H9 (cell line): ENCODE measurements around the gene CTF1. TPM values are rescaled to one million over a fixed set of nuclear protein-coding genes. Genes with fewer than 3 reads are reported as not detected.

ENCODE experiments used
- DNase-seq: peaks from one replicate; pipeline ENCODE4 v3.0.0-alpha.2; 2017
- H2AFZ ChIP-seq: one replicate; pipeline ENCODE4 v1.6.1; 2013; ENCODE audit warnings: mild to moderate bottlenecking, low read length, control low read depth, moderate library complexity
- H2AK5ac ChIP-seq: 2 replicates; pipeline ENCODE4 v1.6.1; 2013; ENCODE audit warnings: low read length, control low read depth, mixed read lengths; ENCODE audit not compliant: insufficient read length
- H2BK120ac ChIP-seq: one replicate; pipeline ENCODE4 v1.6.1; 2013; ENCODE audit warnings: low read depth, mild to moderate bottlenecking, low read length, control low read depth, inconsistent platforms; ENCODE audit not compliant: poor library complexity, severe bottlenecking
- H2BK12ac ChIP-seq: 2 replicates; pipeline ENCODE4 v1.6.1; 2013; ENCODE audit warnings: low read length, control low read depth, mixed read lengths, low read depth; ENCODE audit not compliant: insufficient read length
- H2BK15ac ChIP-seq: 2 replicates; pipeline ENCODE4 v1.6.1; 2013; ENCODE audit warnings: low read depth, low read length, control low read depth
- H2BK20ac ChIP-seq: one replicate; pipeline ENCODE4 v1.6.1; 2013; ENCODE audit warnings: low read depth, mild to moderate bottlenecking, low read length, control low read depth, inconsistent platforms; ENCODE audit not compliant: poor library complexity, severe bottlenecking
- H2BK5ac ChIP-seq: 2 replicates; pipeline ENCODE4 v1.6.1; 2013; ENCODE audit warnings: low read length, control low read depth, mixed read lengths; ENCODE audit not compliant: insufficient read length
- H3K14ac ChIP-seq: 2 replicates; pipeline ENCODE4 v1.6.1; 2013; ENCODE audit warnings: low read length, control low read depth; ENCODE audit not compliant: insufficient read depth
- H3K18ac ChIP-seq: 2 replicates; pipeline ENCODE4 v1.6.1; 2013; ENCODE audit warnings: low read depth, mild to moderate bottlenecking, mixed read lengths, low read length, control low read depth; ENCODE audit not compliant: insufficient read length
- H3K23ac ChIP-seq: 2 replicates; pipeline ENCODE4 v1.6.1; 2013; ENCODE audit warnings: low read length, control low read depth, mixed read lengths, low read depth; ENCODE audit not compliant: insufficient read length
- H3K23me2 ChIP-seq: 2 replicates; pipeline ENCODE4 v1.6.1; 2013; ENCODE audit warnings: low read depth, mild to moderate bottlenecking, mixed read lengths, low read length, control low read depth; ENCODE audit not compliant: insufficient read length, poor library complexity, severe bottlenecking
- H3K27ac ChIP-seq: 2 replicates; pipeline ENCODE4 v1.5.1; 2013; ENCODE audit warnings: low read length, control low read depth, mixed read lengths, low read depth; ENCODE audit not compliant: insufficient read length
- H3K27me3 ChIP-seq: 2 replicates; pipeline ENCODE4 v1.6.1; 2013; ENCODE audit warnings: low read length, control low read depth, inconsistent platforms; ENCODE audit not compliant: insufficient read depth
- H3K4ac ChIP-seq: 2 replicates; pipeline ENCODE4 v1.6.1; 2013; ENCODE audit warnings: low read depth, mild to moderate bottlenecking, control low read depth, inconsistent platforms, low read length, moderate library complexity
- H3K4me1 ChIP-seq: 2 replicates; pipeline ENCODE4 v1.6.1; 2013; ENCODE audit warnings: low read length, control low read depth, inconsistent platforms; ENCODE audit not compliant: insufficient read depth
- H3K4me2 ChIP-seq: 2 replicates; pipeline ENCODE4 v1.6.1; 2013; ENCODE audit warnings: low read length, control low read depth, mixed read lengths; ENCODE audit not compliant: insufficient read length, insufficient read depth
- H3K56ac ChIP-seq: 2 replicates; pipeline ENCODE4 v1.6.1; 2013; ENCODE audit warnings: low read depth, mild to moderate bottlenecking, mixed read lengths, low read length, control low read depth; ENCODE audit not compliant: insufficient read length
- H3K79me1 ChIP-seq: 2 replicates; pipeline ENCODE4 v1.6.1; 2013; ENCODE audit warnings: low read depth, mild to moderate bottlenecking, moderate library complexity, low read length, control low read depth, inconsistent platforms; ENCODE audit not compliant: insufficient read depth, poor library complexity, severe bottlenecking
- H3K79me2 ChIP-seq: 2 replicates; pipeline ENCODE4 v1.6.1; 2013; ENCODE audit warnings: low read length, control low read depth, inconsistent platforms; ENCODE audit not compliant: insufficient read depth
- H3K9ac ChIP-seq: 2 replicates; pipeline ENCODE4 v1.6.1; 2013; ENCODE audit warnings: low read length, control low read depth, mixed read lengths; ENCODE audit not compliant: insufficient read length; ENCODE audit errors: extremely low read depth
- H3K9me3 ChIP-seq: one replicate; pipeline ENCODE4 v1.6.1; 2013; ENCODE audit warnings: low read depth, low read length, inconsistent platforms; ENCODE audit not compliant: control insufficient read depth
- H3T11ph ChIP-seq: one replicate; pipeline ENCODE4 v1.6.1; 2013; ENCODE audit warnings: mild to moderate bottlenecking, low read length, control low read depth, inconsistent platforms
- H4K20me1 ChIP-seq: one replicate; pipeline ENCODE4 v1.6.1; 2013; ENCODE audit not compliant: control insufficient read depth, insufficient read length, insufficient read depth
- H4K5ac ChIP-seq: 2 replicates; pipeline ENCODE4 v1.6.1; 2013; ENCODE audit warnings: low read depth, mild to moderate bottlenecking, mixed read lengths, low read length, control low read depth; ENCODE audit not compliant: insufficient read length
- H4K8ac ChIP-seq: replicated peaks from 2 replicates; pipeline ENCODE4 v1.6.1; 2013; ENCODE audit warnings: low read length, control low read depth, mixed read lengths, low read depth; ENCODE audit not compliant: insufficient read length
- H4K91ac ChIP-seq: 2 replicates; pipeline ENCODE4 v1.6.1; 2013; ENCODE audit warnings: low read depth, mild to moderate bottlenecking, moderate library complexity, mixed read lengths, low read length, control low read depth; ENCODE audit not compliant: insufficient read length
- H3K27ac Mint-ChIP-seq, 3 experiments: 2 replicates in 2 of 3; 3 replicates in 1 of 3; pipeline ENCODE4 v1.8.0; 2020 to 2021; ENCODE audit warnings: mixed read lengths in 3 of 3, mild to moderate bottlenecking in 1 of 3, moderate library complexity in 1 of 3
- H3K27me3 Mint-ChIP-seq: 2 replicates; pipeline ENCODE4 v1.8.0; 2021; ENCODE audit warnings: low read depth, mild to moderate bottlenecking, moderate library complexity, mixed read lengths
- H3K36me3 Mint-ChIP-seq, 3 experiments: 2 replicates in 2 of 3; 3 replicates in 1 of 3; pipeline ENCODE4 v1.8.0; 2020 to 2021; ENCODE audit warnings: low read depth in 3 of 3, mixed read lengths in 3 of 3; ENCODE audit not compliant: insufficient read depth in 1 of 3
- H3K4me1 Mint-ChIP-seq, 2 experiments: 2 replicates each; pipeline ENCODE4 v1.8.0; 2020; ENCODE audit warnings: mixed read lengths in 2 of 2
- H3K4me3 Mint-ChIP-seq, 2 experiments: 2 replicates in 1 of 2; 3 replicates in 1 of 2; pipeline ENCODE4 v1.8.0; 2020 to 2021; ENCODE audit warnings: mild to moderate bottlenecking in 2 of 2, mixed read lengths in 2 of 2, moderate library complexity in 1 of 2
- H3K9me3 Mint-ChIP-seq, 2 experiments: 2 replicates in 1 of 2; 3 replicates in 1 of 2; pipeline ENCODE4 v1.8.0; 2020; ENCODE audit warnings: mild to moderate bottlenecking in 2 of 2, mixed read lengths in 2 of 2, moderate library complexity in 1 of 2
- CTCF ChIP-seq: fragments of 200-600 bp; sonication (generic); conservative IDR thresholded peaks from 3 replicates; pipeline ENCODE4 v1.8.0; 2021; ENCODE audit warnings: antibody characterized with exemption, mild to moderate bottlenecking
- WGBS: extraction: QIAGEN DNeasy Blood & Tissue Kit; methylation state at CpG from one replicate; pipeline ENCODE4 v1.1.7; 2013; ENCODE audit warnings: missing lambda C conversion rate, low lambda C conversion rate, mixed read lengths; ENCODE audit not compliant: insufficient read length; ENCODE audit errors: extremely low coverage; 5-methylcytosine and 5-hydroxymethylcytosine counted together
- total RNA-seq: library from RNA; stranded (reverse); gene quantifications from 2 replicates; pipeline ENCODE4 v1.2.1, GENCODE V29; 2021

CTF1 gene
- total RNA-seq, 1 experiment from 2014 or later: 0.72 TPM

DNA sequence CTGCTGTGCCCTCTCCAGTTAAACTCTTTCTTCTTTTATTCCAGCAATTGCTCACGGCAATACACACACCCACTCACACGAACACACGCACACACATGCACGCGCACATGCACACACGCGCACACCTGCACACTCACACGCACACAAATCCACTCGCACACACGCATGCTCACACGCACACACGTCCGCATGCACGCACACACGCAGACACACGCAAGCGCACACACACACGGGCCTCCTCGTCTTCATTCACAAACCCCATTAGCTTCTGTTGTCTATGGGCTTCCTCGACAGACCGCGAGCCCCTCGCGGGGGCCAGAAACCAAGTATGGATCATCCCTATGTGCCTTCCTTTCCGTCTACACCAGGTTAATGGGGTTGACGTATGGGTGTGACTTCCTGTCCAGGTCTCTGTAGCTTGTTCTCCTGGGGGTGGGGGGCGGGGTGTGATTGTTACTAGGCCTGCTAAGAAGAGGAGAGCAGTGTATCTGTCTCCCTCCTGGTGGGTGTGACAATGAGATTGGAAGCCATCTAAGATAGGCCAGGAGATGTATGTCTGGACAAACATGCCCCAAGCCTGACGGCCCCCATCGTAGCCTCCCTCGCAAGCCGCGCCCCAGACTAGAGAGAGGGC is 670 bp upstream of the CTF1 start:
- no peak overlapping the region for H4K5ac ChIP-seq
- H3K79me2 ChIP-seq: no peaks in the 10 kb centered on the region
- no peak overlapping the region for H4K91ac ChIP-seq
- H3K4ac ChIP-seq: no peak overlapping the region
- no peak overlapping the region for H2AFZ ChIP-seq
- H3K79me1 ChIP-seq: no peaks in the 10 kb centered on the region
- WGBS: 100% methylated on average over 3 of the region's 32 CpGs
- Mint-ChIP-seq H3K27ac (peak overlapping the region in 2 of 3 experiments; percentile 99 to 100; a peak in 6 of 7 replicates), H3K36me3 (peaks cover 0 to 5% (median 5%) of the 10 kb centered on the region in 3 experiments; a peak in 2 of 7 replicates), H3K4me1 (peaks cover 28% of the 10 kb centered on the region in 2 experiments), H3K4me3 (peak overlapping the region; percentile 80 to 94), H3K27me3 (peaks cover 24% of the 10 kb centered on the region), H3K9me3 (peaks cover 0 to 2% of the 10 kb centered on the region in 2 experiments; a peak in 1 of 5 replicates)
- no peaks in the 10 kb centered on the region for H3K27me3 ChIP-seq
- H3K56ac ChIP-seq: no peak overlapping the region
- 0 out of 2 replicates have a peak overlapping the region, but pooled peaks have one; percentile 21 for H3K14ac ChIP-seq
- H3T11ph ChIP-seq: no peak overlapping the region
- no peak overlapping the region for H2BK20ac ChIP-seq
- H3K4me1 ChIP-seq: peaks cover 3% of the 10 kb centered on the region; the same call in 1 of the 2 replicates
- peak overlapping the region; percentile 62 for H3K4me2 ChIP-seq
- no peak overlapping the region for H2AK5ac ChIP-seq
- no peak for TF ChIP-seq CTCF
- H3K9ac ChIP-seq: no peak overlapping the region
- no peak overlapping the region for H3K27ac ChIP-seq
- H3K18ac ChIP-seq: peak overlapping the region; percentile 23
- no peak overlapping the region for H2BK120ac ChIP-seq
- no peak overlapping the region for H2BK12ac ChIP-seq
- no peak overlapping the region for H2BK5ac ChIP-seq
- peaks cover 20% of the 10 kb centered on the region for H3K23me2 ChIP-seq
- no peak overlapping the region for H4K8ac ChIP-seq
- no peaks in the 10 kb centered on the region for H3K9me3 ChIP-seq
- no peak overlapping the region for H2BK15ac ChIP-seq
- peak overlapping the region; percentile 25 for H3K23ac ChIP-seq
- no peak for DNase-seq
- H4K20me1 ChIP-seq: peaks cover 2% of the 10 kb centered on the region
